Ovary (tissue), 10 donors: ENCODE measurements around the gene PKN2. TPM values are rescaled to one million over a fixed set of nuclear protein-coding genes. Genes with fewer than 3 reads are reported as not detected.
A peak's percentile ranks its signal among the peaks of the same experiment; 100 is the strongest.

ENCODE experiments used
- DNase-seq, 5 donors: peaks; one replicate each; pipeline ENCODE4 v3.0.0-alpha.2; 2019 to 2020
- H3K27ac ChIP-seq, 2 donors: fragments of 200-600 bp; one replicate each; pipeline versions ENCODE4 v1.5.1 to v1.8.0; 2019 to 2022
- H3K27me3 ChIP-seq: fragments of 200-600 bp; one replicate; pipeline ENCODE4 v1.8.0; 2022
- H3K36me3 ChIP-seq: fragments of 200-600 bp; sonication (generic); one replicate; pipeline ENCODE4 v1.5.1; 2019
- H3K4me1 ChIP-seq: one replicate; pipeline ENCODE4 v1.8.1; 2013; ENCODE audit warnings: mild to moderate bottlenecking, moderate library complexity; ENCODE audit not compliant: insufficient read depth
- H3K4me3 ChIP-seq: fragments of 200-600 bp; sonication (generic); one replicate; pipeline ENCODE4 v1.5.1; 2017
- H3K9me3 ChIP-seq, 2 donors: fragments of 200-600 bp in 1 of 2; sonication (generic) in 1 of 2; one replicate each; pipeline versions ENCODE4 v1.5.1 to v1.8.1; 2013 to 2019; ENCODE audit warnings: mild to moderate bottlenecking in 1 of 2, moderate library complexity in 1 of 2
- CTCF ChIP-seq, 3 donors: fragments of 450-650 bp in 2 of 3; fragments of 200-600 bp in 1 of 3; IDR thresholded peaks; one replicate each; pipeline versions ENCODE4 v1.5.1 to v1.8.0; 2016 to 2022; ENCODE audit warnings: antibody characterized with exemption in 3 of 3, mild to moderate bottlenecking in 1 of 3
- EP300 ChIP-seq: sonication (generic); formaldehyde crosslinking; IDR thresholded peaks from one replicate; pipeline ENCODE4 v1.6.1; 2017; ENCODE audit warnings: antibody characterized with exemption
- POLR2A ChIP-seq: fragments of 450-650 bp; IDR thresholded peaks from one replicate; pipeline ENCODE4 v1.6.1; 2017; ENCODE audit warnings: antibody characterized with exemption, mild to moderate bottlenecking, moderate library complexity
- WGBS, 3 donors: extraction: QIAGEN DNeasy Blood & Tissue Kit in 1 of 3; methylation state at CpG; one replicate each; pipeline versions ENCODE4 v1.1.5 to v1.1.7; 2013 to 2017; 5-methylcytosine and 5-hydroxymethylcytosine counted together
- intact Hi-C, 4 donors: fragments of 100-400 bp; cut with DNase I; formaldehyde crosslinking; loops; one replicate each; pipeline versions ENCODE4 v1.11.0 to v1.15.1; 2022 to 2023
- long read RNA-seq, 3 donors: library from polyadenylated mRNA in 2 of 3; unstranded in 2 of 3; transcript quantifications; one replicate each; pipeline ENCODE4 v2.0.0 and lab custom pipeline, GENCODE V29; 2021 to 2026
- polyA plus RNA-seq, 2 donors: library from polyadenylated mRNA; stranded (reverse); fragments of 200-250 nt in 1 of 2; fragments of 350-450 nt in 1 of 2; fragmentation: Illumina TruSeq in 1 of 2; extraction: RNeasy Lipid Tissue Mini Kit (QIAGEN cat#74804) in 1 of 2; gene quantifications; one replicate each; pipeline ENCODE4 v1.2.3, GENCODE V29; 2013 to 2014
- total RNA-seq, 7 donors: library from RNA; depleted of rRNA in 2 of 7; stranded (reverse); fragments of >200 nt in 2 of 7; fragmentation: NEBNext Ultra II Directional in 3 of 7; extraction: Animal tissue kit (Norgen Biotek cat#: 25700) in 3 of 7; gene quantifications; one replicate each; pipeline versions ENCODE4 v1.1.0 to v1.2.4, GENCODE V29; 2016 to 2023
- donor health status: DM: no; HTN: no; CAD: no; lungs with moderate emphysema.
- donor health status: DM: no; HTN: no; CAD: no.
- donor health status: Bipolar disorder and iron deficiency.
- donor health status: DM: yes; HTN: yes; CAD: no.
- donor health status: DM: no; HTN: no; CAD: no.
- donor health status: DM: yes; HTN: yes; CAD: no.

Gene PKN2
- total RNA-seq (10 to 100 TPM; 36.5 to 58.9 (median 55.7) TPM), polyA plus RNA-seq (10 to 100 TPM; 17.8 to 24.8 TPM)
- long read RNA-seq, donor 1, full-length matches to known transcripts = 6 of 53 reads
- long read RNA-seq, donor 1, partial matches to known transcripts = 36 of 53 reads
- long read RNA-seq, donor 1, other reads (novel, unspliced or antisense) = 11 of 53 reads
- long read RNA-seq, donor 2, full-length matches to known transcripts = 1 of 42 reads
- long read RNA-seq, donor 2, partial matches to known transcripts = 41 of 42 reads
- long read RNA-seq, donor 2, other reads (novel, unspliced or antisense) = 0 of 42 reads
- long read RNA-seq, donor 3, full-length matches to known transcripts = 25 of 41 reads
- long read RNA-seq, donor 3, partial matches to known transcripts = 6 of 41 reads
- long read RNA-seq, donor 3, other reads (novel, unspliced or antisense) = 10 of 41 reads

GRCh38 chr1:88683541-88684481 is at the start of gene PKN2:
TSS of gene PKN2 (plus strand) at chr1:88684273. CDS start at chr1:88684581, 308 bp downstream.
- Histone ChIP-seq H3K4me1 (peaks cover 2% of the 10 kb centered on the region), H3K27me3 (no peaks in the 10 kb centered on the region), H3K9me3 (no peaks in the 10 kb centered on the region), H3K4me3 (peak within 1 kb of the TSS; percentile 93), H3K36me3 (no peaks in the 10 kb centered on the region), H3K27ac (peak within 1 kb of the TSS; percentile 82 to 91)
- intact Hi-C loops = no loop called here
- TF ChIP-seq EP300 = no peak
- TF ChIP-seq CTCF (IDR thresholded peaks at IDR 0.05) = peak in 2 of 3 donors; percentile 40 to 44
- TF ChIP-seq POLR2A = peak; percentile 87
- peak; percentile 96 to 98 (median 98) for DNase-seq
- 0 to 1% (median 0%) methylated on average over 66 of the region's 66 CpGs for WGBS, 3 donors

- no peak for TF ChIP-seq CTCF (IDR thresholded peaks at IDR 0.05)
- no peak for TF ChIP-seq EP300
- TF ChIP-seq POLR2A = no peak
- intact Hi-C loops = no loop called here
- no peaks in the 10 kb centered on the region for H3K27me3 ChIP-seq
- no peak overlapping the region for H3K4me3 ChIP-seq
- H3K9me3 ChIP-seq = no peaks in the 10 kb centered on the region
- DNase-seq = no peak
- H3K27ac ChIP-seq = no peak overlapping the region
- no peaks in the 10 kb centered on the region for H3K4me1 ChIP-seq
- 86 to 91% (median 87%) methylated on average over 1 of the region's 1 CpG for WGBS, 3 donors
- H3K36me3 ChIP-seq = no peaks in the 10 kb centered on the region
Measured at GRCh38 chr1:88634538-88634937, 49.5 kb upstream of the PKN2 start.

- H3K27ac ChIP-seq = no peak overlapping the region
- H3K9me3 ChIP-seq = no peaks in the 10 kb centered on the region
- 76 to 100% (median 94%) methylated on average over 1 of the region's 1 CpG for WGBS, 3 donors
- TF ChIP-seq CTCF (IDR thresholded peaks at IDR 0.05) = no peak
- no peak for TF ChIP-seq POLR2A
- no peak for TF ChIP-seq EP300
- no peaks in the 10 kb centered on the region for H3K4me1 ChIP-seq
- no peak overlapping the region for H3K4me3 ChIP-seq
- no peak for DNase-seq
- H3K36me3 ChIP-seq = no peaks in the 10 kb centered on the region
- intact Hi-C loops = no loop called here
- H3K27me3 ChIP-seq = no peaks in the 10 kb centered on the region
Measured at GRCh38 chr1:88640060-88640459, 44.0 kb upstream of the PKN2 start.

GRCh38 chr1:88645886-88646285 is 38.2 kb upstream of the PKN2 start:
- no peak overlapping the region for H3K4me3 ChIP-seq
- no peaks in the 10 kb centered on the region for H3K36me3 ChIP-seq
- TF ChIP-seq CTCF (IDR thresholded peaks at IDR 0.05) (no peak), POLR2A (no peak), EP300 (no peak)
- no peaks in the 10 kb centered on the region for H3K27me3 ChIP-seq
- no peak overlapping the region for H3K27ac ChIP-seq
- no peak for DNase-seq
- H3K9me3 ChIP-seq = no peaks in the 10 kb centered on the region
- intact Hi-C loops = no loop called here
- no peaks in the 10 kb centered on the region for H3K4me1 ChIP-seq
